ENCODE measurements around the gene PRKG1.

Gene PRKG1

DNA sequence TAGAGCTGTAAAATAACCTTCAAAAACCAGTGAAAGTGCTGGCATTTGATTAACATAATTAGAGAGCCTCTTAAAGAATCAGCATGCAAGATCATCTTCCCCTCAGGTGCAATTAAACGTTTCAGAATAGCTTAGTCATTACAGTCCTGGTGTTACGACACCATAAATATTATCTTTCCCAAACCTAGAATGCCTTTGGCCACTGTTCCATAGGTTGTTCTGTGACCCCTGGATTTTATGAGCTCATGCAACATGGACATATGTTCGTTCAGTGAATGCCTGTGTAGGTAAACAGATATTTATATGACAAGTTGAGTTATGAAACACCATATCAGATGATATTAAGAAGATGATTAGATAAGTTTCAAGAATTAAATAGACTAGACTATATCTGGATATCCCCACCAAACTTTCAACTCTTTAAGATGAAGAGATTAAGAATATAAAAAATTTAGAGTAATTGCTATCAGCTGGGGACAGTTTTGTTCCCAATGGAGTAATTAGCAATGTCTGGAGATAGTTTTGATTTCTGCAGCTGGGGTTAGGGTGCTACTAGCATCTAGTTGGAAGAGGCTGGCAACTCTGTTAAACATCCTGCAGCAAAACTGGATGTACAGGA lies 976.3 kb downstream of the PRKG1 start:
- DNase-seq, result no peak

DNA sequence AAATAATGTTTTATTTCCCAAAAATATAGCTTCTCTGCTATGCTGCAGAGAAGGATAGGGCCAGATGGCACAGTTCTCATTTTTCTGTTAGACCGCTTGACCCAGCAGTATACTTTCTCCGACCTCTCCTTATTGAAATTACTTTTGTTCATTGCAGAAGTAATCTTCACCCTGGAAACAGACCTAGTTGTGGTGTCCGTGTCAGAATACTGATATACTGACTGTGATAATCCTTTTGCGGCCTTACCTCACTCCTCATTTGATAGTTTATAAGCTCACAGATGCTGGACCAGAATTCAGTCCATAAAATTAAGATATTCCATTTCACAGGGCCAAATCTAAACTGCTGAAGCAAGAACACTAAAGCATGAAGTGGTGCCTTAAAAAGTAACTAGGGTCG lies 979.2 kb downstream of the PRKG1 start:
- DNase-seq, result no peak

DNA sequence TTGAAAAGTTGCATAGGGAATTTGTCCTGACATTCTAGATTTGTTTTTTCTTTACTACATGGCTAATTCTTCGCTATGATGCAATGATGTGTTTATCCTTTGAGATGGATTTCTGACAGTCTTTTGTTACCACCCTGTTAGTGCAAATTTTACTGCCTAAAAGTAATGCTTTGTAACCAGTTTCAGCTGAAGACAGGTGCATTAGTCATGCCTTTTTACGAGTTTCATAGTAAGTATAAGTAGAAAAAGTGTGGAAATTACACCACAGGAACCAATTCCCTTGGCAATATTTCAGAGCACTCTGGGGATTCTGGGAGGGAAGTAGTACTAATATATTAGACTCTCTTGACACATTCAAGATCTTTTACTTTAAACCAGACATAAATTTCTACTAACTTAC lies 982.0 kb downstream of the PRKG1 start:
- DNase-seq, result no peak

DNA sequence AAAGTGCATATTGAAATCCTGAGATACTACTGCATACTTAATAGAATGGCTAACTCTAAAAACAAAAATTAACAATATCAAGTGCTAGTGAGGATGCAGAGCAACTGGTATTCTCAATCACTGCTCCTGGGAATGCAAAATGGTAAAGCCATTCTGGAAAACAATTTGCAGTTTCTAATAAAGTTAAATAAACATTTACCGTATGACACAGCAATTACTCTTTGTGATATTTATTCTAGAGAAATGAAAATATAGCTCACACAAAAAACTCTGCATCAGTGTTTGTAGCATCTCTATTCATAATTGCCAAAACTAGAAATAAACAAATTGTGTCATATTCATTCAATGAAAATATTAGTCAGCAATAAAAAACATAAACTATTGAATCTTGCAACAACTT lies 984.8 kb downstream of the PRKG1 start:
- no peak for DNase-seq

DNA sequence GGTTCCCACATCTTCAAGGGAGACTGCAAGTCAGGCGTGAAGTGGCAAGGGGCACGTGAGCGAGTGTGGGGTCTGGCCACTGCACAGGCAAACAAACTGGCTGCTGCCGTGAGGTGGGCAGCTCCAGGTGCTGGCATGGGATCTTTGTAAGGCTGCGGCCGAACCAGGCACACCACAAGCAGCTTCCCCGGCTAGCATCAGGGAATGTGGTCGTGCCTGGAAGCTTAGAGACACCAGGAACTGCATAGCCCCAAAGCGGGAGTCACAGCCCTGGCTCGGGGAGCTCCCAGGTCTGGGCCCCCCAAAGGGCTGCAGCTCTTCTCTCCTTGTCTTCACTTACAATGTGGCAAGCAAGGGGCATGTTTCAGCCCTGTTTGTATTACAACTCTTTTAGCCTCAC lies 988.9 kb downstream of the PRKG1 start:
- DNase-seq, result no peak

DNA sequence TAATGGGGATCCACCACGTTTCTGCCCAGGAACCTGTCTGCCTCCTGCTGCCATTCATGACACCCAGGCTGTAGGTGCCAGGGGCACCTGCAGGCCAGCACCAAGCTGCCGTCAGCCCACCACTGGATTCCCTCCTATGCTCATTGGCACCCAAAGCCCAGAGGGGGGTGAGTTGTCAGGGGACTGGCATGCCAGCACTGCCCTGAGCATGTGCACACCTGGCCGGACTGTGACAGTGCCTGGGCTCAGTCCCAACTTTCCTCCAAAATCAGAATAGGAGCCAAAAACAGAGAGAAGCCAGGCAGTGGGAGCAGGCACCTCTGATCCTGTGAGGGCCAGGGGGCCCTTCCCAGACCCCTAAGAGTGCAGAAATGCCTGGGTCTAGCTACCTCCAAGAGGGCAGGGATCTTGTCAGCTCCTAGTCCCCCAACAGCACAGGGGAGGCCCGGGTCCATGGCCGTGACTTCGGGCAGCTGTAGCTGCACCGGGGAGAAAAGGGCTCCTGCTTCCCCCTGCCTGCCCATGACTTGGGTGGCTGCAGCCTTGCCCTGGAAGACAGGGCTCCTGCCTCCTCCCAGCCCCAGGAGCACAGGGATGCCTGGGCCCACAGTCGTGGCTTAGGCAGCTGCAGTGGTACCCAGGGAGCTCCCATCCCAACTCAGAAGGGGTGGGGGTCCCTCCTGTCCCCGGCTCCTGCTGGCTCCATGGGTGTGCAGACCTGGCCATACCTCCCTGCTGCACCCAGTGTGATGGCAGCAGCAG lies 990.0 kb downstream of the PRKG1 start:
- no peak for DNase-seq

DNA sequence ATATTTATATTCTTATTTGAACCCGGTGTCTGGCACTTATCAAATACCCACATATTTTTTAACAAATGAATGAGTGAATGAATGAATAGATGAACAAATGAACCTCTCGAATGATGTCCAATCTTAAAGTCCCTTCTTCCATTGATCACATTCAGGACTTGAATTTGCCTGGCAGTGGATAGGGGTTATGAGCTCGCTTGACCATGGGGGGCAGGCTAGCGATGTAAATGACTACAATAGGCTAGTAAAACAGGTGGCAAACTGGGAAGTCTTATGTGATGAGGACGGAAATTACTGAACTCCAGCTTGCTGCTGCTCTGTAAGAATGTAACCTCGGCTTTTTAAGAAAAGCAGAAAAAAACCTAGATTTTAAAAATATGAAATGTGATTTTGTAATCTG lies 992.1 kb downstream of the PRKG1 start:
- no peak for DNase-seq

DNA sequence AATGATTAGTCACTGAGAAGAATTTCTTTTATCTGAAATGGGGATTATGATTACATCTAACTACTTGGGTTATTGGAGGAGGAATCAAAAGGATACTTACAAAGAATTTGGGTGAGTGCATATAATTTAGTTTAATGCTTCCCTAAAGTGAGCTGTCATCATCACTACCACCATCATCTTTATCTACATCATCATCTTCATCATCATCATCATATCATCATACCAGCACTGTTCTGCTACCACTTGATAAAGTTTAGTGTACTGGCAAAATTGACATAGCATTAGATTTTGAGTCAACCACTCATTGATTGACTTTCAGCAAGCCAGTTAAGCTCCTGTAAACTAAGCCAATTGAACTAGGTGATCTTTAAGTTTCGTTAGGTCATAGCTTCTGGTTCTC lies 994.2 kb downstream of the PRKG1 start:
- no peak for DNase-seq

DNA sequence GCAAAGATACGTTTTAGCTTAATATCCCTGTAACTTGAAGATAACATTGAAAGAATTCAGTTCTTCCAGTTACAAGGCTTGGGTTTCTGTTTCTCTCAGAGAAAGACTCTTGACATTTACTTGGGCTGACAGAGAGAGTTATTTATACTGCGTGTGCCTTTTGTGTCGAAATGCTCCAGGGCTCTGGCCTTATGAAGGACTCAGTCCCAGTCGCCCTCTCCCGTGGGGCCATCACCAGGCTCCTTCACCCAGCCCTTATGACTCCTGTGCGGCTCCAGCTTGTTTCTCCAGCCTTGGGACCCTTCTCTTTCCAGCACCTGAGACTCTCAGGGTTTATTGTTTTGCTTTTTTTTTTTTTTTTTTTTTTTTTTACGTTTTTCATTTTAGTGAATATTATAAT lies 997.5 kb downstream of the PRKG1 start:
- DNase-seq, result no peak

DNA sequence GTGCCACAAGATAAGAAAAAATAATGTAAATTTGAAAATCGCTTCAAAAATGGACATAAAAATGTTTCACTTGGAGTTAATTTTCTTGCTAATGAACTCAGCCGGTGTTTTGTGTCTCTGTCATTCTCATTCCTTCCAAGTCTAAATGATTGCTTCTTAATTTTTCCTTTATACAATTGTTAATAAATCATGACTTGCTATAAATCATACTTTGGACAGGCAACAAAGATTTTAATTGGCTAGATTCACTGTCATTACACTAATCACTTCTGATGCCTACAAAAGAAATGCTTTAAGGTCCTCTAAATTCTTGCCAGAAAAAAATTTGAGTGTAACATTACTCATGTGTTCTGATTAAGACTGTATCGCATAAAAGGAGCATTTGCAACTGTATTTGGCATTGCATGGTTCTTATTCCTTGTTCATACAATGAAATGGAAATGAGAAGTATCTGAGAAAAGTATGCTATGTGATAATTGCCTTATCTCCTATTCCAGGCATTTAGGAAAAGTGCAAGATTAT lies 1000.3 kb downstream of the PRKG1 start:
- no peak for DNase-seq

DNA sequence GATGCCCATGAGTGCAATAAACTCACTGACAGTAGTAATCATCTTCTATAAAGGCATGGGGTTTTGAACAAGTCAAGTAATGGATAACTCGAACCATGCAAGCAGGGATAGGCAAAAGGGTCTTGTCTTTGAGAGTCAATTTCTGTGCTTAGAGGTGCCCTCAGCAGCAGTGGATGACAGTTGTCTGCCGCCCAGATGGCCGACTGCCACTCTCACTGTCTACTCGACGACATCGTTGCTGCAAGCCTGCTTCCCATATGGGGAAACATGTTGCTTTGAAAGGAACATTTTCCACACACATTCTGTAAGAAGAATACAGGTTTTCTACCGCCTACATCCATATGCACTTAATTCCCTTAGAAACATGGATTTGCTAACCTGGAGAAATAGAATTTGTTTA lies 1003.5 kb downstream of the PRKG1 start:
- DNase-seq, result no peak

DNA sequence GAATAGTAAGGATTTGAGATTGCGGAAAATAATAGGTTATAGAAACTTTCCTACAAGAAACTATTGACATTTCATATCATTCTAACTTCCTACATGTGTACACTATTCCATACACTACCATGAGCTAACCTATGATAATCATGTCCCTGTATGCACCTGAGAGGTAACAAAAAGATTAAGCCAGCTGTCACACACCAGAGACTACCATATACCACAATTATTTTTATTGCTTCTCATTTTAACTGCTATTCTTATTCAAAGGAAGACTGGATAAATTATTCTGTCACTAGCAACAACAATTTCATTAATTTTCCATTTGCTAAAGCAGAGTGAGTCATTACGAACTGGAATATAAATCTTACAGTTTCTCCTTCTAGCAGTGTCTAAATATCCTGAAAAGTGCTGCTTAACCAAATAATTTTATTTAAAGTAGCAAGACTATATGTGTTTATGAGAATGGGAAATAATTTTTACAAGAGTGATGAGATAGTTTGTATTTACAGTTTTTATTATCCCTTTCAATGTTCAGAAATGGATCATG lies 1004.2 kb downstream of the PRKG1 start:
- DNase-seq, result no peak

DNA sequence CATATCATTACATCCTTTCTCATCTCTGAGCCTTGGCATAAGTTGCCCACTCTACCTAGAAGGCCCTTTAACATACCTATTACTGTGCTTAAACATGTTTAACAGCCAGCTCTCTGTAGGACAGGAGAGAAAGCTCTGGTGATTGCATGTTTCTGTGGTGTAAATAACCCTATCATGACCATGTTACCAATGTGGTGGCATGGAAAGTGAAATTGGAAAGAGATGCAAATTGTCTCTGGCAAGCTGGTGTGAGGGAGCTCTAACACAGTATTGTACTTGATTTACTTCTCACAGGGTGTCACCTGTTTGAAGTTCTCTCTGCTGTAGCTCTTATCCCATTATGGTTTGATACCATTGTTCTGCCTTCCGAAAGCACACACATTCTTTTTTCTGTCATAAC lies 1008.0 kb downstream of the PRKG1 start:
- DNase-seq, result no peak

DNA sequence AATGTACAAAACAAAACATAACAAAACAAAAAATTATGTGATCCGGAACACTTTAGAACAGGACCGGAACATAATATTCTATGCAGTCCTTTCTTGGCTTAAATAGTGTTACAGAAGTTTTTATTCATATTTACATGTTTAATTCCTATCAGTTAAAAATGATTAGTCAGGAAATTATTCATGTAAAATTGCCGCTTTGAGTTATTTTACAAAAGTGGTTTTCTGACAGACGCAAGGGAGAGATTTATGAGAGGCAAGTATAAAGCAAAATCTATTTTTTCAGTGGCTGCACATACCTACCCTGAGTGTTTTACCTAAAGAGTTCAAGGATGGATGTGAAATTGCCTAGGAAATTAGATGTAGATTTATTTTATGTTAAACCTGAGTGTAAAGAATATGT lies 1009.1 kb downstream of the PRKG1 start:
- no peak for DNase-seq

DNA sequence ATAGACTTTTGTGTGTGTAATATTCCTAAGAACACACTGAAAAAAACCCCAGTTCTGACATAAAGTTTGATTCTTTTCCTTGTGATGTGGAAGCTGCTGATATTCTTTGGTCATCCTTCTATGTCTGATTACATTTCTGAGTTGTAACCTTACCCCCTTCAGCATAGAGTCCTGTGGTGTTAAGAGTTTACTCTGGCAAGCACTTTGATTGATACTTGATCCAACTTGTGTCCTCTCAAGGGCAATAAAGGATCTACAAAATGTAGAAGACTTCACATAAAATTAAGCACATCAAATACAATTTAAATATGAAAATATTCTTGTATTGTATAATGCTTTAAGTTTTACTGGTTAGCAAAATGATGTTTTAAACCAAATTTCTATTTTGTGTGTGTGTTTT lies 1018.1 kb downstream of the PRKG1 start:
- DNase-seq, result no peak

DNA sequence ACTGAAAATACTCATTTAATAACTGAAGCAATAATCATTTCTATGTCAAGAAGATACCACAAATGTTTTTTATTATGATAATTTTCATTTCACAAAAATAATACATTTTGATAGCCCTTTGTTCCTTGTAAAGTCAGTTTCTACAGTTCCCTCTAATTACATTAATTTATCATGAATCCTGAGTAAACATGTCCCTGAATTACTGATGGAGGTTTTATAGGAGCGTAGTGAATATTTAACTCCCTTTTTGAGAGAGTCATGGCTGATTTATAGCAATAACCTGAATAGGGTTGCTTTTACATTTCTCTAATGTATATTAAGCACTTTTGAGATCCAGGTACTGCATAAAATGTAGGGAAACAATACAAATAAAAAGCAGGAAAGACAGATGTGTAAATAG lies 1023.8 kb downstream of the PRKG1 start:
- no peak for DNase-seq

DNA sequence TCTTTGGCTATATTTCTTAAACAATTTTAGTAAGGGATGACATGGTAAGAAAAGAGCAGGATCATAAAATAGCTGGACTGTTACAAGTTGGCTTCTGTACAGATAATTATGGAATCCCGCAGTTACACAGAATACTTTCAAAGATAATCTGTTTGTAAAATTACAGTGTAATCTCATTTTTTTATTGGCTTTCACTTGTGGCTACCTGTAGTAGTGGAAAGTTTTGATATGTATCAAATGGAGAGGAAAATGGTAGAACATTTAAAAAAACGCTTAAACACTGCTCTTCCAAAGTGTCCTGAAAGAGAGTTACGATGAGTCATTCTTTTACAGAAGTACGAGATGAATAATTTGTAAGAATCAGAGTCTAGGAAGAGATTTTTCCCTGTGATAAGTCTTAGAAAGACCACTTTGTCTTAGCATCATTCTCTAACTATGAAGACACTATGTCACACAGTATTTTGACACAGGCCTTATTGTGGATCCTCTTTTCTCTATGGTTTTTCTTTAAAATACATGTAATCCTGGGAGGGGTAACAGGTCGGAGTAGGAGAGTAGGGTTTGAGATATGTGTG lies 1024.8 kb downstream of the PRKG1 start:
- DNase-seq, result no peak

DNA sequence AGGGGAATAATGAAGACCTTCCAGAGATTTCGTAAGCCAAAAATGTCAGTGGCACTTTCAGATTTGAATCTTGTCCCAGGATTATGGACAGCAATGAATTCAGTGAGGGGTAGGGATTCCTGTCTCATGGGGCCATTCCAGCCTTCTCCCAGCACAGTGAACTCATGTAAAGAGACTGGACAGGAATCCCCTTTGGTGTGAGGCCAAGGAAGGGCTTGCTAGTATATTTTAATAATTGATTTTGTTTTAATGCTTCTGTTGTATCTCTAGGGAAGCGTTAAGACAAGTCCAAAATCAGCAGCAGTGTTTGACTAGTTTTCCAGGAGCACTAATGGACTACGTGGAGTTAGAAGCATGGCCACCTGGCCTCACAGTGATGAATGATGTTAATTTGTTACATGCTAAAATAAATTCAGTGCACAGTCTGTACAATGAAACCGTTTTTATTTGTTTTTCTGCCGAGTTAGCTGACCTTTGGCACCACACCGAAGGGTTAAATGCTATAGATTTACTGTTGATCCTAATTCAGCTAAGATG lies 1025.8 kb downstream of the PRKG1 start:
- no peak for DNase-seq

DNA sequence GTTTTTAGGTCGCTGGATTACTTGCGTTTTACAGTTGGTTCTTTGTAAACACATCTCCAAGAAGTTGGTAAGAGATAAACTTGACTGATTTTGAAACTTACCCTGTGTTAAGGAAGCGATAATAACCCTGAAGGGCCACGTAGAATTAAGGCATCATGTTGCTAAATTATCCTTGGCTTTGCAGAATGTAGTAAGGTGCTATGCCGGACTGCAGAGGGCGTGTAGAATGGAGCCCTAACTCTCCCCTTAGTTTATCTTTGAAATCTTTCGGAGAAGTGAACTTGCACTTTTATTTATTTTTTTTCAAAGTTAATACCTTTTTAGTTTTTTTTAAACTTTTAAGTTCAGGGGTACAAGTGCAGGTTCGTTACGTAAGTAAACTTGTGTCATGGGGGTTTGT lies 1031.0 kb downstream of the PRKG1 start:
- DNase-seq, result no peak

DNA sequence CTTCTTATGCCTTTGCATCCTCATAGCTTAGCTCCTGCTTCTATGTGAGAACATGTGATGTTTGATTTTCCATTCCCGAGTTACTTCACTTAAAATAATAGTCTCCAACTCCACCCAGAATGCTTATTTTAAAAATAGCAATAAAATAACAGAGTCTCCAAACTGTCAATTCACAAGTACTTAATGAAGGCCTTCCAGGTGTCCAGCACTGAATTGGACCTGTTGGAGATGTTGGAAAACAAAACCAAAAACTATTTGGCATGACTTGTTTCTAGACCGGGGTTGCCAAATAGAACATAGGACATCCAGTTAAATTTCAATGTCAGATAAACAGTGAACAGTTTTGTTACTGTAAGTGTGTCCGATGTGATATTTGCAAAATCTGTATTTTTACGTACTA lies 1031.7 kb downstream of the PRKG1 start:
- no peak for DNase-seq

DNA sequence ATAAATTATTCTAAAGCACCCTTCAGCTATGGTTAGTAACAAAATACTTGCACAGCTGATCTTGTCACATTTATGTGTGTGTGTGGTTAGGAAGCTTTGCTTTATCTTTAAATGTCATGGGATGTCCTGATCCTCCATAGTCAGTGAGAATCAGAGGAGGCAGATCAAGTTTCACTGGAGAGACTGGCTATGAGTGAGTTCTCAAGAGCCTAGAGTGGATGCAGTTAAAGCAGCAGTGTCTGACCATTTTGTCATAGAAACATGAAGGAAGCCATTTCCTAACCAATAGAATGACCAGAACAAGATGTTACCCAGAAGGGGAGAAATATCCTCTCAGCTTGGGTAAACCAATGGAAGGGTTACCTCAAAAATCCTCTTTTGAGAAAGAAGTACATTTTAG lies 1032.6 kb downstream of the PRKG1 start:
- DNase-seq, result no peak

DNA sequence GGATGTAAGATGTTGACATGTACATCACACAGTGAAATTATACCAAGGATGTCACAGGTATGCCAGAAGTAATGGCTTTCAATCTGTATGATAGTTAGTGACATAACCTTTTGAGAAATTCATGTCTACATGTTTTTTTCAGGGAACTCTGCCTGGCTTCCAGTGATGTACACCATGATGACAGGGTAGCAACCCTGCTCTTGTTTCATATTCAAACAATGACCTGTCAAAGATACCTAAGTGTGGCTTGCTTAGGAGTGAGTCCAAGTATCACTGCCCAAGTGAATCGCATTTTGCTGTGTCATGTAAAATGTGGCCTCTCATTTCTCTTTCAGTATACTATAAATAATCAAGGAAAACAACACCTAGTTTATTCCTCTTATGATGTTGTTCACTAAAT lies 1033.9 kb downstream of the PRKG1 start:
- DNase-seq, result no peak

DNA sequence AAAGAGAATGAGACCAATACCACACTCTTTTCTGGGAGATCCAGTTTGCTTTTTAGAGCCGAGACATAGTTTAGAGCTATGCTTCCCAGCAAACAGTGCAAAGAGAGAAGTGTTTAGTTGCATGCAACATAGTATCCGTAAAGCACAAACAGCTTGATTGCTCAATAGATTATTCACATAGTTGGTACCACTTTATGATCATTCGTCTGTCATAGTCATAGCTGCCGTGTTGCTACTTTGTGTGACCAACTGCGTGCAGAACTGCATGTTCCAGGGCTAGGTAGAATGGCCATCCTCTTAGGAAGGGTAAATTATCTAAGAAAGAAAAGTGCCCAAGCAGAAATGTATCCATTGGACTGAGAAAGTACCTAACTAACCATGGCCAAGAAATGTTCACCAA lies 1036.3 kb downstream of the PRKG1 start:
- no peak for DNase-seq
